GM10266 (cell line): Measurements from ENCODE around the gene PCP2.

Experiments used
- DNase-seq: peaks from one replicate; pipeline ENCODE4 v3.0.0; 2012; ENCODE audit errors: extremely low spot score
- CTCF ChIP-seq: IDR thresholded peaks from 2 replicates; pipeline ENCODE4 v1.5.1; 2012; ENCODE audit warnings: mild to moderate bottlenecking, low read depth; ENCODE audit not compliant: control insufficient read depth, insufficient read depth; ENCODE audit errors: missing control alignments

Gene PCP2

GRCh38 chr19:7614859-7615741, 18.4 kb downstream of the PCP2 start:
- DNase-seq: no peak

GRCh38 chr19:7612282-7613274, 20.9 kb downstream of the PCP2 start:
- no peak for DNase-seq
- TF ChIP-seq CTCF: no peak

More at GRCh38 chr19:7614859-7615741, 18.4 kb downstream of the PCP2 start:
- no peak for TF ChIP-seq CTCF

DNA sequence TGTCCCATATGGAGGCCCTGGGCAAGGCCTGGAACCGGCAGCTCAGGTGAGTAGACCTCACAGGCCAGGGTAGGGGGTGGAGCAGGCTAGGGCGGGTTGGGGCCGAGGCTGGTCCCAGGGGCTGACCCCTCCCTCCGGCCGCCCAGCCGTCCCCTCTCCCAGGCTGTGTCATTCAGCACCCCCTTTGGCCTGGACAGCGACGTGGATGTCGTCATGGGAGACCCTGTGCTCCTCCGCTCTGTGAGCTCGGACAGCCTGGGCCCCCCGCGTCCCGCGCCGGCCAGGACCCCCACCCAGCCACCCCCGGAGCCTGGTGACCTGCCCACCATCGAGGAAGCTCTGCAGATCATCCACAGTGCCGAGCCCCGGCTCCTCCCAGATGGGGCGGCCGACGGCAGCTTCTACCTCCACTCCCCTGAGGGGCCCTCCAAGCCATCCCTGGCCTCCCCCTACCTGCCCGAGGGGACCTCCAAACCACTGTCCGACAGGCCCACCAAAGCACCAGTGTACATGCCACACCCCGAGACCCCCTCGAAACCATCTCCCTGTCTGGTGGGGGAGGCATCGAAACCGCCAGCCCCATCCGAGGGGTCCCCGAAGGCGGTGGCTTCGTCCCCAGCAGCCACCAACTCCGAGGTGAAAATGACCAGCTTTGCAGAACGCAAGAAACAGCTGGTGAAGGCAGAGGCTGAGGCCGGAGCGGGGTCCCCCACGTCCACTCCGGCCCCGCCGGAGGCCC, 21.8 kb downstream of the PCP2 start:
- TF ChIP-seq CTCF: no peak
- DNase-seq: no peak

DNA sequence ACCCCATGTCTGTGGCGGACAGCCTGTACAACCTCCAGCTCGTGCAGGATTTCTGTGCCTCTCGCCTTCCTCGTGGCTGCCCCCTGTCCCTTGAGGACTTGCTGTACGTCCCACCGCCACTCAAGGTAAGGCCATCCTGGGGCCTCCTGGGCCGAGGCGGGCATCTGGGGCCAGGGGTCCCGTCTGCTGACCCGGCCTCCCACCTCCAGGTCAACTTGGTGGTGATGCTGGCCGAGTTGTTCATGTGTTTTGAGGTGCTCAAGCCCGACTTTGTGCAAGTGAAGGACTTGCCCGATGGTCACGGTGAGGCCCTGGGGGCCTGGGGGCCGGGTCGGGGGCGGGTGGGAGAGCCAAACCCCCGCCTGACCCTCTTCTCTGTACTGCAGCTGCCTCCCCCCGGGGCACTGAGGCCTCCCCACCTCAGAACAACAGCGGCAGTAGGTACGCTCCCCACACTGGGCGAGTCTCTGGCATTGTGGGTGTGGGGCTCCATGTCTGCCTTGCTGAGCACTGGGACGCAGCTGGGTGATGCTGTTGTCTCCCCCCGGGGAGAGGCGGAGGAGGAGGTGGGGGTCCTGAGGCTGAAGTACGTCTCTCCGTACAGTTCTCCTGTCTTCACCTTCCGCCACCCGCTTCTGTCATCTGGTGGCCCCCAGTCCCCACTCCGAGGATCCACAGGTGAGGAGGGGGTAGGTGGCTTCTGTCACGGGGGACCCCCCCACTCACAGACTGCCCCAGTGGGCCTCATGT, 22.9 kb downstream of the PCP2 start:
- no peak for DNase-seq
- no peak for TF ChIP-seq CTCF

DNA sequence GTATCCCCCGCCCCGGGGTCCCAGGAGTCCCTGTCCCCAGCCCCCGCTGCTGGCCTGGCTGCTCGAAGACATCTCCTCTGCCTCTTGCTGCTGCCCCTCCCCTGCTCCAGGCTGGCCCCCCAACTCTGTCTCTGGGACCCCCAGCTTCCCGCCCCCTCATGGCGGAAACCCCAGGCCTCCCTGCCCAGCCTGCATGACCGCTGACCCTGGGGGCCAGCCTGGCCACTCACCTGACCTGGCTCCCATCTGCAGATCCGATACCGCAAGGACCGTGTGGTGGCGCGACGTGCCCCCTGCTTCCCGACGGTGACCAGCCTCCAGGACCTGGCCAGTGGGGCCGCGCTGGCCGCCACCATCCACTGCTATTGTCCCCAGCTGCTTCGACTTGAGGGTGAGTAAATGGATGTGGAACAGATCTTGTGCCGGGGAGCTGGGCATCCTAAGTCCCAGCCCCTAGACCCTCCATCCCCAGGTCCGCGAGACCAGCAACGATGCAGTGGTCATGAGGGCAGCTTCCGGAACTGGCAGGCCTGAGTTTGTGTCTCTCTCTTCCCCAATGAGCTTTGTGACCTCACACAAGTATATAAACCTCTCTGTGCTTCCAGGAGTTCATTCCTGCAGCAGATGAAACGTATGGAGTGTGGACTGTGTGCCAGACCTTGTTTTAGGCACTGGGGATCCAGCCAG, 25.5 kb downstream of the PCP2 start:
- TF ChIP-seq CTCF: no peak
- no peak for DNase-seq
